ENCODE data around the gene FBXL16. TPM values are rescaled to one million over a fixed set of nuclear protein-coding genes. Genes with fewer than 3 reads are reported as not detected.

Gene FBXL16
- total RNA-seq, 1 experiment from 2014 or later: 9.9 TPM

DNA sequence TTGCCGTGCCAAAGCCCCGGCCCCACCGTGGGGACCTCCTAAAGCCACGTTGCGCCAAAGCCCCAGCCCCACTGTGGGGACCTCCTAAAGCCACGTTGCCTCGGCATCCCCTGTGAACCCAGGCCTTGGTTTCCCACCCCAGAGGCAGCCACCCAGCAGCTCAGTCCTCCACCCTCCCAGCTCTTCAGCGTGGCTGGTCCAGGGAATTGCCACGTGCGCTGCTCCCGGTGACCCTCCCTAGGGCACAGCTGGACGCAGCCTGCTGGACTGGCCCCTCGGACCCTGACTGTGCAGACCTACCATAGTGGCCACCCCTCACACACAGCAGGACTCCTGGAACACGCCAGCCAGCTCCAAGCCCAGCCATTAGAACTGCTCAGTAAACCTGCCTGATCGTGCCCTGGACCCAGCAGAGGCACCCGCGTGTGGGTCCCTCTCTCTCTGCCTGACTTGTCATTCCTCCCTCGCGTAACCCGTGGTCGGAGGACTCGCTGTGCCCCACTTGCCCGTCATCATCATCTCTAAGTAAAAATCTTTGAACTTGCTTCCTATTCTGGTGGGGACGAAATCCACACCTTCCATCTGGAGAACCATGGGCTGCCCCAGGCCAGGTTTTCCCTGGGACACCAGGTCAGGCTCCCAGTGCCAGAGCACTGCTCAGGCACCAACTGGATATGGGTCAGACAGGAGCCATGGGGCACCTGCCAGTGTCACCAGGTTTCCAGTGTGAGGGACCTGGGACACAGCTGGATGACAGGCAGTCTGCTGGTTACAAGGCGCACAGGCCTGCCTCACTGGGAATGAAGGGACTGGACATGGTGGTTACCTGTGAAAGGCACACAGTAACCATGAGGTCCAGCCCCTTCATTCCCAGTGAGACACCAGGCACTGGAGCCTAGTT, 29.6 kb upstream of the FBXL16 start:
- no peak for DNase-seq (ENCODE audit: low spot score)

DNA sequence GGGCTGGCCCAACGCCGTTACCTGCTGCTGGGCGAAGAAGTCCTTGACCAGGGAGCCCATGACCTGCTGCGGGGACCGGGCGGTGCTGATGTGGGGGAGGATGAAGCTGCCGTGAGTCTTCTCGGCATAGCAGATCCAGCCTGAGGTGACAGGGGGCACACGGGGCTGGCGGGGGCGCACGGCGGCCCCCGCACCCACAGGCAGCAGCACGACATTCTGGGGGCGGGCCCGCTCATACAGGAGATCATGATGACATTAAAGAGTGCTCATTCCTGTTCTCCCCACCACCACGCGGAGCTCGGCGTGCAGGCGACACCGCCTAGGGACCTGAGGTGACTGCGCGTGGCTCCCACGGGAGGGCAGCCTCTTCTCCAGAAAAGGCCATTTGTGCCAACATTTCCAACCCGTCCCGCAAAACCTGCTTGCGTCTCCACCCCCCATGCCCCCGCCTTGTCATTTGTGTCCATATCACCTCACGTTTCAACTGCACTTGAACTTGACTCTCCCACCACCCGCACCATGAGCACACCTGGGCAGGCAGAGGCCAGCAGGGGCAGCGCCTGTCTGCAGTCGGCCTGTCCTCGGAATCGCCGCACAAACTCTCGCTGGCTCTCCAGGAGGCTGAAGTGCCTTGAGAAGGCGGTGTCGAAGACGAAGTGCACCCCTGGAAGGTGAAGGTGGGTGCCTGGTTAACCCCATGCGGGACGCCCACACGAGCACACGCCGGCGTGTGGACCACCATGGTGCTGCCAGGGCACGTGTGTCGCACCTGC, 28.8 kb upstream of the FBXL16 start:
- no peak for DNase-seq (ENCODE audit: low spot score)

DNA sequence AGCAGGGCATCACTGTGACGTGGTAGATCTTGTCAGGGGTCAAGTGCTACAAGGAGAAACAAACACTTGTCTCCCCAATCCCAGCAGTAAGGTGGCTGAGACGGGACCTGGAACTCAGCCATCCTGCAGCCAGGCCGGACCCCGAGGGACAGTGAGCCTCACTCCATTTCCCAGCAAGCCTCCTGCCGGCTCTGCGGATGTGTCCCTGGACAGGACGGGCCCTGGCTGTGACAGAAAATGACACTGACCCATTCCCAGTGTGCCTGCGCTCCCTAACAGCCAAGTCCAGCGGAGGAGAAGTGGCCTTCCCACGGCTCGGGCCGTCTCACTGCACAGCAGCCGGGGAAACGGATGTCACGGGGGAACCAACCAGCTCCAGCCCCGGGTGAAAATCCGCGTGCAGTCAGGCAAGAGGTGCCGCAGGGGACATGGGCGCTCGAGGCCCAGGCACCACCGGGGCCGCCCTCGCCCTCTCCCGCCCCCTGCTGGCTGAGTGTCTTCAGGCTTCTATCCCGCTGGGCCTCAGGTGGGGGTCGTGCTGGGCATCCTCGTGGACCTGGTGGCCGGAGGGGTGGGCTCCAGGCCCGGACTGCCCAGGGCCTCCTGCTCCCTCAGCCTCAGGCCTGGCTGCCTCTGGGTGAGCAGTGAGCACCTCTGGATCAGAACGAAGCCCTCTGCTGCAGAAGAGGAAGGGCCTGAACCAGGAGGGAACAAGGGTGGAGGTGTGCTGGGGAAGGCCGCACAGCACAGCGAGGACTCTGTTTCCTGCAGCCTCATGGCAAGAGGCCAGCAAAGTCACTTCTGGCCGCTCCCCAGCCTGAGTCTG, 28.0 kb upstream of the FBXL16 start:
- DNase-seq (ENCODE audit: low spot score): no peak

DNA sequence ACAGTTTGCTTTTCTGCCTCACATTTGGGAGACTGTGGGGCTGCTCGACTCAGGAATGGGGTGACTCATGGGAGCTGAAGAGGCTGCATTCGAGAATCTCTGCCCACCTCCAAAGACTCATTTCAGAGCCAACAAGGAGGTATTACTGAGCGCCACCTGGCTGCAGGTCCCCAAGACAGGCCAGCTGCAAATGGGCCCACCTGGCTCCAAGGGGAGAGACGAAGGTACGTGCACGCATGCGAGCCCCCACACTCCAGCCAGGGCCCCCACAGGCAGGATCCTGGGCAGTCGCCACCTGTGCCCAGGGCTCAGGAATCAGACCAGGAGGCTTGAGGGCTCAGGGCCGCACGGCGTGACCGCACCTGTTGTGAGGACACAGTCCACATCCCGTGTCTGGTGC, 27.3 kb upstream of the FBXL16 start:
- DNase-seq (ENCODE audit: low spot score): peak; percentile 49

DNA sequence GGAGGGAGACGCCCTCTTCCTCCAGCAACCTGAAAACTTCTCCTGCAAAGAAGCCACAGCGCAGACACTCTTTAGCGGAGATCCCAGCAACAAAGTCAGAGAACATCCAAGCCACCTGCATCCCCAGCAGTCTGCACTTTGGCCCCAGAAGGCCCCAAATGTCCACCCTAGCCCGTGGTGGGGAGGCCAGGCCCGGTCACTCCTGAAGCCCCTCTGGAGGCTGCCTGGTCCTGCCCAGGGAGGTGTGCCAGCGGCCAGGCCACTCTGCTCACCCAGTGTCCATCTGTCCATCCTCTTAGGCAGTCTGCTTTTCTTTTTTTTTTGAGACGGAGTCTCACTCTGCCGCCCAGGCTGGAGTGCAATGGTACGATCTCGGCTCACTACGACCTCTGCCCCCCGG, 26.7 kb upstream of the FBXL16 start:
- no peak for DNase-seq (ENCODE audit: low spot score)

DNA sequence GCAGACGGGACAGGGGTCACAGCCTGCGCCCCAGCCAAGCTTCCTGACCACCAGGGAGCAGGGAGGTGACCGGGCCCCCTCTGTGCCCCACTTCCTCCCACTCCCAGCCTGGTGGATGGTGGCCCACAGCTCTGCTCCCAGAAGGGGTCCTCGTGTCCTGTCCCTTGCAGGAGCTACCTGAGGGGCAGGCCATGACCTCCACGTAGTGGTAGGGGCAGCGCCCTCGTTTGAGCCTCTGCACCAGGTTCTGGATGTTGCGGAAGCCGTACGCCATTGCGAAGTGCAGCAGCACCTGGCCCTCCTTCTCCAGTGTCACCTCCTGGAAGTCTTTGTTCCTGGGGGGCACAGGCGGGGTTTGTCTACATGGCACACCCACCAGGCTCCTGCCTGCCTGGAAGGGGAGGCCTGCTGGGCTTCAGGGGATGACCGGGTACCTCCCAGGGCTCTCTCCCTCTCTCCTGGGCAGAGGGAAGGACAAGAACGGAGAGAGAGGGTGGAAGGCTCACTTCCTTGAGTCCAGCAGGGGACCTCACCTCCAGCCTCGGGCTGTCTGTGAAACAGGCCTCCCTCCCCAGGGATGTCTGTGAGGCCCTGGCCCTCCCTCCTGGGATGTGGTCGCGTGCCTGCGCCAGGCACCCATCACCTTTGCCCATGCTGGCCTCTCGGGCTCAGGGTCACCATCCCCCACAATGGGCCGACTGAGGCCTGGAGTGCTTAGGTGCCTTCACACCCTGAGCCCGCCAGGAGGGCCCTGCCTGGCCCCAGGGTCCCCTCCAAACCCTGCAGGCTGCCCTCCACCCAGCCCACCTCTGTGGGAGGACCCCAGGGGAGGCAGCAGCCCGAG, 25.3 kb upstream of the FBXL16 start:
- DNase-seq (ENCODE audit: low spot score): no peak

DNA sequence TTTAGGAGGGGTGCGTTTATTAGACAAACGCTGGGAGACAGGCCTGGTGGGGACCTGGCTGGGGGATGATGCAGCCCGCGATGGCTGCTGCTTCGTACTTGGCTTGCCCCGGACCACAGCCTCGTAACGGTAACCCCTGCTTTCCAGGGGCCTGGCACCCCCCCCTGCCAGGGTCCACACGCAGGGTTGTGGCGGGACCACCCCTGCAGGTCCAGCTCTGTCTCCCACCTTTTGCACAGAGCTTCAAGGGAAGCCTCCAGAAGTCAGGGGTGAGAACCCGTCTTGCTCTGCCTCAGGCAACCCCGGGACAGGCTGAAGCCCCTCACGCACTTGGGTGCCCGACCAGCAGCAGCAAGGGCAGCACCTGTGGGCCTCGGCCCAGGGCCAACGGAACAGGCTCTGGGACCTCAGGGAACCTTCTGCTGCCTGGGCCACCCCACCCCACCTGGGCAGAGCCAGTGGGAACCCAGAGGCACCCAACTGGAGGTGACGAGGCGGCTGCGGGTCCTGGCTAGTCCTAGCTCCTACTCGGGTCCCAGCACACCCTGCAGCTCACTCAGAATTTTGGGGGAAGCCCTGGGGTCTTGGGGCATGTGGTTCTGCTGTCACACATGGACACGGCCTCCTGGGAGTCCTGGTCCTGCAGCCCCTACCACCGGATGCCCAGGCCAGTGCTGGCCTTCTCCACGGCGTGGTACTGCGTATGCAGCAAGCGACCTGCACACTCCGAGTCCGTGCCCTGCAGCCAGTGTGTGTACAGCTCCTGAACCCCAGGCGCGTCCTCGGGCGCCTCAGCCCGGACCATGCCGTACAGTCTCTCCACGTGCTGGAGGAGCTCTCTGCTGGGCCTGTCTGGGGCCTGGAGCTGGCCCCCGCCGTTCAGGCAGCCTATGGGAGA, 24.4 kb upstream of the FBXL16 start:
- no peak for DNase-seq (ENCODE audit: low spot score)

DNA sequence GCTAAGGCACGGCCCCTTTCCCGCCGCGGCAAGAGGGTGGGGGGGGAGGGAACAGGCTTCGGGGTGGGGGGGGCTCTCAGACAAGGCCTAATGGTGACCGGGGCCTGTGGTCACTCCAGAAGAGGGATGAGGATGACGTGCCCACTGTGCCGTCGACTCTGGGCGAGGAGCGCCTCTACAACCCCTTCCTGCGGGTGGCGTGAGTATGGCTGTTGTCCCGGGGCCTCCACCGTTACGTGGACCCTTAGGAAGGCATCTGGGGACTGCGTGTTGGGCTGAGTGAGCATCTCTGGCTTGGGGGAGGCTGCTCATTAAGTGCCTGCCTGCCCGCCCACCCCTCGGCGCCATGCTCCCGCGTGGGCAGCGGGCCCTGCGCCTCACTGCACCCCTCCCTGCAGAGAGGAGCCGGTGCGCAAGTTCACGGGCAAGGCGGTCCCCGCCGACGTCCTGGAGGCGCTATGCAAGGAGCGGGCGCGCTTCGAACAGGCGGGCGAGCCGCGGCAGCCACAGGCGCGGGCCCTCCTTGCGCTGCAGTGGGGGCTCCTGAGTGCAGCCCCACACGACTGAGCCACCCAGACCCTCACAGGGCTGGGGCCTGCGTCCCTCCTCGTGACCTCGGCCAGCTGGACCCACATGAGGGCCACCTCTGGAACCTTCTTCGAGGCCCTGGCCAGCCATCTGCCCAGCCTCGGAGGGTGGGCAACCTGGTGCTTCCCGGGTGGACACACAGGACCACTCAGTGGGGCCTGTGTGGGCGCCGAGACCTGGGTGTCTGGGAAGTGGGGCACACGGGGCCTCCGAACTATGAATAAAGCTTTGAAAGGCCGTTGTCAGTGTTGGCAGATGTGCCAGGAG, 23.5 kb upstream of the FBXL16 start:
- DNase-seq (ENCODE audit: low spot score): no peak

DNA sequence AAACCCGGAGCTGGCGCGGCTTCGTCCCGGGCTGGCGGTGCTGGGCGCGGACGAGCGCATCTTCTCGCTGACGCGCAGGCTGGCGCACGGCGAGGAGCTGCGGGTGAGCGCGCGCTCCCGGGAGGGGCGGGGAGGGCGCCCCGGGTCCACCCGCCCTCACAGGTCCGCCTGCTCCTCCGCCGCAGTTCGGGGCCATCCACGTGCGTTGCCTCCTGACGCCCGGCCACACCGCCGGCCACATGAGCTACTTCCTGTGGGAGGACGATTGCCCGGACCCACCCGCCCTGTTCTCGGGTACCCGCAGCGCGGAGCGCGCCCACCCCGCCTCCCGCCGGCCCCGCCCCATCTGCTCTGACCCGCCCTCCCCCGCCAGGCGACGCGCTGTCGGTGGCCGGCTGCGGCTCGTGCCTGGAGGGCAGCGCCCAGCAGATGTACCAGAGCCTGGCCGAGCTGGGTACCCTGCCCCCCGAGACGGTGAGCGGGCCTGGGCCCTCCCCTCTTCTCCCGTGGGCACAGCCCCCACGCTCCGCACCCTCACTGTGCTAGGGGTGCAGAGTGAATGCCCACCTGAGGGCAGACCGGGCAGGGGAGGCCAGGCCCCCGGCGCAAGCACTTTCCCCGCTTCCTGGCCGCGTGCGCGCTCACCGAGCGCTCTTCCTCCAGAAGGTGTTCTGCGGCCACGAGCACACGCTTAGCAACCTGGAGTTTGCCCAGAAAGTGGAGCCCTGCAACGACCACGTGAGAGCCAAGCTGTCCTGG, 22.7 kb upstream of the FBXL16 start:
- DNase-seq (ENCODE audit: low spot score): peak; percentile 83

DNA sequence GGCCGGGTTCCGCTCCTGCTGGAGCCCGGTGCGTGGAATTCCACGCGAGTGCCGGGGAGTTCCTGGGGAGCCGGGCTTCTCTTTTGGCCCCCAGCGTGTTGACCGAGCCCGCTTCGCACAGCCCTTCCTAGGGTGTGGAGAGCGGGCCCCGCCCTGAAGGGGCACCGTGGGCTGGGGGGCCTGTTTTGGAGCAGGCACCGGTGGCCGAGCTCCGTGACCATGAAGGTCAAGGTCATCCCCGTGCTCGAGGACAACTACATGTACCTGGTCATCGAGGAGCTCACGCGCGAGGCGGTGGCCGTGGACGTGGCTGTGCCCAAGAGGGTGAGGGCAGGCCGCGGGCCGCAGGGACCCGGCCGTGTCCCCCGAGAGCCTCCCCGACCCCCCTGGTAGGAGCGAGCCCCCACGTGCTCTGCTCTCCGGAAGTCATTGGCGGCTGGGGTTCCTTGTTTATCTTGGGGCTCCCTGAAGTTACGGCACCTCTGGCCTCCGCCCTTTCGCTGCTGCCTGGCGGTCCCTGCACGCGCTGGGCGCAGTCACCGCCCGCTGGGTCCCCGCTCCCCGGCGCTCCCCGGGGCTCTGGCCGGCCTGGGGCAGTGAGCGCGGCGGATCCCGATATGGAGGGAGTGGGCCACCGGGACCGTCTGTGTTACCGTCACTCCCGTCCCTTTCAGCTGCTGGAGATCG, 21.8 kb upstream of the FBXL16 start:
- no peak for DNase-seq (ENCODE audit: low spot score)

DNA sequence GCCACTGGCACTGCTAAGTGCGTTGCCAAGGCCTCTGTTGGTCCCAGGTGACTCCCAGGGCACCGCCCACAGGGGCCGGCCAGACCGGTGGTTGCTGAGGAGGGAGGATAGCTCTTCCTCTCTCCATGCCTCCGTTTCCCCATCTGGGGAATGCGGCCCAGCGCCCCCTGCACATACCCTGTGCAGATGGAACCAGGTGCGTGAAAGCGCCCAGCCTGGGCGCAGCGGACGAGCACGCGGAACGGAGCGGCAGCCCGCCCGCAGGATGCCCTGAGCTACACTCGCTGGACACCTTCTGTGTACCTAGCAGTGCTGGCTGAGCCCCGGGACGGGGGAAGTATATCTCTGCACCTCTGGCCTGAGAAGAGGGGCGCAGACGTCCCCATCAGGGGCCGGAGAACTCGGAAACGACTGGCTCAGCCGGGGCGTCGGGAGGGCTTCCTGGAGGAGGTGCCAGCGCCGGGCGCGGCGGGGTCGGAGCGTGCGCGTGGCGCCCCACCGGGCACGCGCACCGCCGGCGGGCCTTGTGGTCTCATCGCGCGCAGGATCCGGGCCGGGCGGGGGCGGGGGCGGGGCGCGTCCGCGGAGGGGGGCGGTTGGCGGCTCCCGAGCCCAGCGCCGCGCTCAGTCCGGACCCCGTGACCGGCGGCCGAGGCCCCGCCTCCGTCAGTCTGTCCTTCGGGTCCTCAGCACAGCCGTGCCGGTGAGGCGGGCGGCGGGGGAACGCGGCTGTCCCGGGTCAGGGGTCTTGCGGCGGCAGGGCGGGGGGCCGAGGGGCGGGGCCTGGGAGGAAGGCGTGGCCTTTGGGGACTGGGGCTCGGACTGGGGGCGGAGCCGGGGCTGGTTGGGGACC, 21.1 kb upstream of the FBXL16 start, which contains the start of the genes CCDC78 and HAGHL:
Gene CCDC78, minus strand, starts transcription at position 6 of the 853 bp plus-strand sequence. CDS start 76 bp downstream, outside the sequence.
Gene HAGHL, plus strand, starts transcription at position 669 of the 853 bp plus-strand sequence. CDS start 404 bp downstream, outside the sequence.
- DNase-seq (ENCODE audit: low spot score): no peak

DNA sequence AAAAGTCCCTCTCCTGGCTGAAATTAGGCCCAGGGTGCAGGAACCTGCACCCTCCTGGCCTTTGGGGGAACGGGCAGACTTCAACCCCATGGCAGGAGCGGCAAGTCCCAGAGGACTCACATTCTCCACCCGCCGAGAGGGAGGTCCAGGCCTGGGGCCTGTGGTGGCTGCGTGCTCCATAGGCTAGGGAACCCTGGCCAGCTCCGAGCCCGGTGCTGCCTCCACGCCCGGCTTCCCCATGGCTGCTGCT, 20.5 kb upstream of the FBXL16 start:
- no peak for DNase-seq (ENCODE audit: low spot score)

DNA sequence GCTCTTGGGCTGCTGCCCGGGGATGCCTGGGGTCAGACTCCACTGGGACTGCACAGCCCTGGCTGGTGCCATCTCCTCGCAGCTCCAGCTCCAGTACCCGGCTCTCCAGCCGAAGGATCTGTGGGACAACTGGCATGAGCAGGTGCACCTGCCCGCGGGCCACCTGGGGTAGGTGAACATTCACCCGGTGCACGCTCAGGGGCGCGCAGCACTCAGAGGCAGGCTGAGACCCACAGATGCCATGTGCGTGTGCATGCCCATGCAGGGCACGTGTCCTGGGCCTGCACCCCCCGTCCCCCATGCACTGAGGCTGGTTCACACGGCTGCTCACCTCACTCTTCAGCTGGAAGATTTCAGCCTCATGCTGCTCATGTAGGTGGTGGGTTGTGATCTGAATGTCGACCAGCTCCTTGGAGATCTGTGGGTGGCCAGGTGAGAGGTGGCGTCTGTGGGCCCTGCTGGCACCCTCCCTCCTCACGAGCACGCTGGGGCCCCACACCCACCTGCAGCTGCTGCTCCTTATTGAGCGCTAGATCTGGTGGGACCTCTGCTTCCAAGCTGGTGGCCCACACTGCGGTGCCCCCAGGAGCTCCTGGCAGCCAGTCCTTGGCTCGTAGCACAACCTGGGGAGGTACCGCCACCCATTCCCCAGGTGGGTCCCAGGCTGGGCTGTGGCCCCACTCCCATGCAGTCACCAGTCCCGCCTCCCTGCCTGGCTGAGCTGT, 20.0 kb upstream of the FBXL16 start:
- no peak for DNase-seq (ENCODE audit: low spot score)

DNA sequence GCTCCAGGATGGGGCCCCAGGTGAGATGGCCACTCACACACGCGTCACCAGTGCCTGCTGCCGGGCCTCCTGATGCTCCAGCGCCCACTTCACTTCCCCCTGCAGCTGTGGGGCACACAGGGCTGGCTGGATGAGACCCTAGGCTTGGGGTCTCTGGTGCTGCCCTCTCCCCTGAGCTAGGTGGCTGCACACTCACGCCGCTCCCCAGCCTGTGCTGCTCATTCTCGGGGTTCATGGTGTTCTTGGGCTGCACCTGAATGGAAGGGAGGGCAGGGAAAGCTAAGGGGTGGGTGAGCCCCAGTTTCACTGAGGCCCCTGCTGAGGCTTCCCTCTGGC, 19.4 kb upstream of the FBXL16 start:
- DNase-seq (ENCODE audit: low spot score): no peak

DNA sequence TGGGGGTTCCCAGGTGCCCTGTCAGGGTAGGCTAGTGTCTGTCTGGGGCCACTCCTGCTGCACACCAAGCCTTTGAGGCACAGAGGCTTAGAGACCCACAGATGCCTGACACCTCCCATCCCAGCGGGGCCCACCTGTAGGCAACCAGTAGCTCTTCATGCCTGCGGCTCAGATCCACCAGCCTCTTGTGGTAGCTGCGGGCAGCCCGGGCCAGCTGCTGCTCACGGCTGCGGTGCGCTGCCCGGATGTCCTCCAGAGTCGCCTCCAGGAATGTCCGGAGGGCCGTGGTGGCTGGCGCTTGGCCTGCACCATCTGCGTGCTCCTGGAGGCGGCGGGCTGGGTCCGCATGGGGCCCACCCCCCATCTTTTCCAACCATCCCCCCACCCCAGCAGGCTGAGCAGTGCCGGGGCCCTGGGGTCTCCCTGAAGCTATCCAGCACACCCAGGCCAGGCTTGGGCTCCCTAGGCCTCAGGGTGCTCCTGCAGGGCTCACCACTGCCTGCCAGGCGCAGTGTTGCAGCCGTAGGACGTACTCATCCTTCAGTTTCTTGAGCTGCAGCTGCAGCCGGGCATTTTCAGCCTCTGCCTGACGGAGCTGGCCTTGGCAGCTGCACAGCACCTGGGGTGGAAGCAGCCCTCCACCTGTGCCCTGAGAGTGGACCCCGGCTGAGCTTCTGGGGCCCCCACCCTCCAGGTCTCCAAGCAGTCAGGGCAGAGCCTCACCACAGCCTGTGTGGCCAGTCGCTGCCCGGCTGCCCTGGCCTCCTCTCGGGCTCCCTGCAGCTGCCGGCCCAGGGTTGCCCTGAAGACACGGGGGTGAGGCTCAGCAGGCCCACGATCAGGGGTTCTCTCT, 18.8 kb upstream of the FBXL16 start:
- DNase-seq (ENCODE audit: low spot score): no peak
